Nephron (organoid): Measurements from ENCODE around the gene ASAP2.
A peak's percentile ranks its signal among the peaks of the same experiment; 100 is the strongest.

ENCODE experiments used
- H3K27ac Mint-ChIP-seq, 3 experiments: 2 replicates each; pipeline ENCODE4 v1.8.0; 2020; ENCODE audit warnings: mixed read lengths in 3 of 3, mild to moderate bottlenecking in 2 of 3, moderate library complexity in 1 of 3
- H3K27me3 Mint-ChIP-seq: 2 replicates; pipeline ENCODE4 v1.8.0; 2021; ENCODE audit warnings: low read depth, mild to moderate bottlenecking, moderate library complexity, mixed read lengths
- H3K36me3 Mint-ChIP-seq: 2 replicates; pipeline ENCODE4 v1.8.0; 2020; ENCODE audit warnings: low read depth, mixed read lengths
- H3K4me1 Mint-ChIP-seq: 2 replicates; pipeline ENCODE4 v1.8.0; 2020; ENCODE audit warnings: mixed read lengths
- H3K4me3 Mint-ChIP-seq, 3 experiments: 2 replicates each; pipeline ENCODE4 v1.8.0; 2020; ENCODE audit warnings: mild to moderate bottlenecking in 3 of 3, mixed read lengths in 3 of 3, moderate library complexity in 2 of 3
- H3K9me3 Mint-ChIP-seq: 2 replicates; pipeline ENCODE4 v1.8.0; 2020; ENCODE audit warnings: mixed read lengths
- TF ChIP-seq, protein P1 (sequence below), 3 experiments: fragments of 200-600 bp; sonication (generic); IDR thresholded peaks; one replicate each; pipeline ENCODE4 v1.5.0; 2021; ENCODE audit warnings: antibody characterized with exemption in 3 of 3; ENCODE audit not compliant: unreplicated experiment in 3 of 3

Gene ASAP2

GRCh38 chr2:9269295-9269694, 62.7 kb downstream of the ASAP2 start:
- TF ChIP-seq, protein P1, sequence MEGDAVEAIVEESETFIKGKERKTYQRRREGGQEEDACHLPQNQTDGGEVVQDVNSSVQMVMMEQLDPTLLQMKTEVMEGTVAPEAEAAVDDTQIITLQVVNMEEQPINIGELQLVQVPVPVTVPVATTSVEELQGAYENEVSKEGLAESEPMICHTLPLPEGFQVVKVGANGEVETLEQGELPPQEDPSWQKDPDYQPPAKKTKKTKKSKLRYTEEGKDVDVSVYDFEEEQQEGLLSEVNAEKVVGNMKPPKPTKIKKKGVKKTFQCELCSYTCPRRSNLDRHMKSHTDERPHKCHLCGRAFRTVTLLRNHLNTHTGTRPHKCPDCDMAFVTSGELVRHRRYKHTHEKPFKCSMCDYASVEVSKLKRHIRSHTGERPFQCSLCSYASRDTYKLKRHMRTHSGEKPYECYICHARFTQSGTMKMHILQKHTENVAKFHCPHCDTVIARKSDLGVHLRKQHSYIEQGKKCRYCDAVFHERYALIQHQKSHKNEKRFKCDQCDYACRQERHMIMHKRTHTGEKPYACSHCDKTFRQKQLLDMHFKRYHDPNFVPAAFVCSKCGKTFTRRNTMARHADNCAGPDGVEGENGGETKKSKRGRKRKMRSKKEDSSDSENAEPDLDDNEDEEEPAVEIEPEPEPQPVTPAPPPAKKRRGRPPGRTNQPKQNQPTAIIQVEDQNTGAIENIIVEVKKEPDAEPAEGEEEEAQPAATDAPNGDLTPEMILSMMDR (IDR thresholded peaks at IDR 0.05; ENCODE audit: unreplicated experiment in 3 of 3) = no peak
- Mint-ChIP-seq H3K9me3 (peaks cover 19% of the 10 kb centered on the region), H3K4me1 (peaks cover 63% of the 10 kb centered on the region), H3K27me3 (peaks cover 3% of the 10 kb centered on the region), H3K27ac (peak overlapping the region in 1 of 3 experiments; percentile 80), H3K36me3 (peaks cover 17% of the 10 kb centered on the region), H3K4me3 (no peak overlapping the region)

GRCh38 chr2:9269695-9270360, 63.2 kb downstream of the ASAP2 start:
- peaks cover 19% of the 10 kb centered on the region for H3K9me3 Mint-ChIP-seq

DNA sequence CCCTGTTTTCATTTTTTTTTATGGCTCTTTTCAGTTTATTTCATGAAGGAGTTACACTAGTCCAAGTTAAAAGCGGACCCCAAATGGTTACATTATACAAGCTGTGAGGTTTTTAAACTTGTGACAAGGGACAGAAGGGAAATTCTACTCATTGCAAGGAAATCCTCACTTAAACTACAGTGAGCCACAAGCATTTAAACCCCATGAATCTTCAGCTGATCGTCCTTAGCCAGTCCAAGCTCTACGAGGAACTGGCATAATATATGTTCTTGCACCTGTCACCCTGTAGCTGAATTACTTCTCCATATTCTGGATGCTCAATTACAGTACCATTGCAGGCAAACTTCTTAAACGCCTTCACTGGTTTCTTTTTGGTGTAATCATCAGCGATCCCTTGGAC, 64.5 kb downstream of the ASAP2 start:
- Mint-ChIP-seq H3K27ac (peak overlapping the region; percentile 43 to 80 (median 68)), H3K36me3 (peaks cover 17% of the 10 kb centered on the region), H3K9me3 (peaks cover 19% of the 10 kb centered on the region), H3K27me3 (peaks cover 3% of the 10 kb centered on the region), H3K4me3 (no peak overlapping the region), H3K4me1 (peaks cover 64% of the 10 kb centered on the region)
- TF ChIP-seq, protein P1 (IDR thresholded peaks at IDR 0.05; ENCODE audit: unreplicated experiment in 3 of 3) = no peak

More at GRCh38 chr2:9269695-9270360, 63.2 kb downstream of the ASAP2 start:
- H3K36me3 Mint-ChIP-seq = peaks cover 17% of the 10 kb centered on the region
- H3K4me3 Mint-ChIP-seq = peak overlapping the region in 1 of 3 experiments; percentile 8
- H3K4me1 Mint-ChIP-seq = peaks cover 62% of the 10 kb centered on the region
- TF ChIP-seq, protein P1 (IDR thresholded peaks at IDR 0.05; ENCODE audit: unreplicated experiment in 3 of 3) = no peak
- H3K27ac Mint-ChIP-seq = peak overlapping the region; percentile 80 to 88 (median 81)
- peaks cover 3% of the 10 kb centered on the region for H3K27me3 Mint-ChIP-seq

DNA sequence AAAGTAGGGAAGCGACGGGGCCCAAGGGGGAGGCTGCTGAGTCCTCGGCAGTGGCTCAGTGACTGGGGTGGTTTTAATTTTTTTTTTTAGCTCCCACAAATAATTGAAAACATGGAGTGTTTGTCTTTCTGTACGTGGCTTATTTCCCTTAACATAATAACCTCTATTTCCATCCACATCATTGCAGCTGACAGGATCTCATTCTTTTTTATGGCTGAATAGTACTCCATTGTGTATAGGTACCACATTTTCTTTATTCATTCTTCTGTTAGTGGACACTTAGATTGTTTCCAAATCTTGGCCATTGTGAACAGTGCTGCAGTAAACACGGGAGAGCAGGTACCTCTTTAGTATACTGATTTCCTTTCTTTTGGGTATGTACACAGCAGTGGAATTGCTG, 65.1 kb downstream of the ASAP2 start:
- peaks cover 19% of the 10 kb centered on the region for H3K9me3 Mint-ChIP-seq

DNA sequence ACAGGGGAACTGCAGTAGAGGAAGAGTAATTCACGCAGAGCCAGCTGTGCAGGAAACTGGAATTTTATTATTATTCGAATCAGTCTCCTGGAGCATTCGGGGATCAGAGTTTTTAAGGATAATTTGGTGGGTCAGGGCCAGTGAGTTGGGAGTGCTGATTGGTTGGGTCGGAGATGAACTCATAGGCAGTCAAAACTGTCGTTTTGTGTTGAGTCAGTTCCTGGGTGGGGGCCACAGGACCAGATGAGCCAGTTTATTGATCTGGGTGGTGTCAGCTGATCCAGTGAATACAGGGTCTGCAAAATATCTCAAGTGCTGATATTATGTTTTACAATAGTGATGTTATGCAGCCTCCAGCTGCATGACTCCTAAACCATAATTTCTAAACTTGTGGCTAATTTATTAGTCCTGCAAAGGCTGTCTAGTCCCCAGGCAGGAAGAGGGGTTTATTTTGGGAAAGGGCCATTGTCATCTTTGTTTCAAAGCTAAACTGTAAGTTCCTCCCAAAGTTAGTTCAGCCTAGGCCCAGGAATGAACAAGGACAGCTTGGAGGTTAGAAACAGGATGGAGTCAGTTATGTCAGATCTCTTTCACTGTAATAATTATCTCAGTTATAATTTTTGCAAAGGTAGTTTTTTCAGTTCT, 67.0 kb downstream of the ASAP2 start:
- Mint-ChIP-seq H3K27me3 (peaks cover 3% of the 10 kb centered on the region), H3K4me1 (peaks cover 58% of the 10 kb centered on the region), H3K27ac (peak overlapping the region; percentile 70 to 86 (median 71)), H3K9me3 (peaks cover 19% of the 10 kb centered on the region), H3K4me3 (no peak overlapping the region), H3K36me3 (peaks cover 17% of the 10 kb centered on the region)
- TF ChIP-seq, protein P1 (IDR thresholded peaks at IDR 0.05; ENCODE audit: unreplicated experiment in 3 of 3) = no peak

More for the DNA sequence above, 65.1 kb downstream of the ASAP2 start:
- Mint-ChIP-seq H3K27ac (no peak overlapping the region), H3K4me1 (peaks cover 60% of the 10 kb centered on the region), H3K4me3 (no peak overlapping the region), H3K27me3 (peaks cover 3% of the 10 kb centered on the region), H3K36me3 (peaks cover 17% of the 10 kb centered on the region)
- TF ChIP-seq, protein P1 (IDR thresholded peaks at IDR 0.05; ENCODE audit: unreplicated experiment in 3 of 3) = no peak
